ENCODE measurements around the gene FBLN2.

DNA sequence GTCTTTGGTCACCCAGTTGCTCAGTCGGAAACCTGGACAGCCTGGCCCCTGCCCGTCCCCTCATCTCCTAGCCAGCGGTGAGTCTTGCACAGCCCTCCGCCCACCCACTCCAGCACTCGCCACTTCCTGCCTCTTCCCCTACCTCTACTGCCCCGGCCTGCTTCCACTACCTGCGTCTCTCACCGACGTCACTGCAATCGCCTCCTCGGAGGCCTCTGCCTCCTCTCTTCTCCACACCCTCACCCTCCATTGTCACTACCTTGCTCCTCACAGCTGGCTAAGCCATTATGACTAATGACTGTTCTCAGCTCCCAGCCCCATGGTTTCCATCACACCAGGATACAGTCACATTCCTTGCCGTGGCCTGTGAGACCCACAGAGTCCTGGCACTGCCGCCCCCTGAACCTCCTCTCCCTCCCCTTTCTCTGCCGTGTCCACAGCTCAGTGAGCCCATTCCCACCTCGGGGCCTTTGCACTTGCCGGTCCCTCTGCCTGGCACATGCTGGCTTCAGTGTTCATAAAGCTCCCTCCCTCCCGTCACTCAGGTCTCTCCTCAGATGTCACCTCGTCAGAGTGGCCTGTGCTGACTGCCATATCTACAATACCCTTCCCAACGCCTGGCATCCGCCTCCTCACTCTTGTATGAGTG, 104.8 kb downstream of the FBLN2 start:
- TF ChIP-seq EP300 (IDR thresholded peaks at IDR 0.05; ENCODE audit: borderline replicate concordance) (no peak), YY1 (IDR thresholded peaks at IDR 0.05; ENCODE audit: low read depth) (no peak), RAD21 (IDR thresholded peaks at IDR 0.05; ENCODE audit: low read depth) (no peak), FOXM1 (IDR thresholded peaks at IDR 0.05; ENCODE audit: borderline replicate concordance, low read depth) (no peak), ZBTB7A (IDR thresholded peaks at IDR 0.05; ENCODE audit: low read depth) (no peak)
- TF ChIP-seq, protein P1, sequence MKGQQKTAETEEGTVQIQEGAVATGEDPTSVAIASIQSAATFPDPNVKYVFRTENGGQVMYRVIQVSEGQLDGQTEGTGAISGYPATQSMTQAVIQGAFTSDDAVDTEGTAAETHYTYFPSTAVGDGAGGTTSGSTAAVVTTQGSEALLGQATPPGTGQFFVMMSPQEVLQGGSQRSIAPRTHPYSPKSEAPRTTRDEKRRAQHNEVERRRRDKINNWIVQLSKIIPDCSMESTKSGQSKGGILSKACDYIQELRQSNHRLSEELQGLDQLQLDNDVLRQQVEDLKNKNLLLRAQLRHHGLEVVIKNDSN (IDR thresholded peaks at IDR 0.05), result no peak
